Hippocampal formation (tissue), 2 donors: ENCODE data around the gene FGB.

Experiments used
- DNase-seq, 2 donors: peaks; one replicate each; lab custom pipeline; 2025; lab: John Stamatoyannopoulos, UW

The FGB gene

DNA sequence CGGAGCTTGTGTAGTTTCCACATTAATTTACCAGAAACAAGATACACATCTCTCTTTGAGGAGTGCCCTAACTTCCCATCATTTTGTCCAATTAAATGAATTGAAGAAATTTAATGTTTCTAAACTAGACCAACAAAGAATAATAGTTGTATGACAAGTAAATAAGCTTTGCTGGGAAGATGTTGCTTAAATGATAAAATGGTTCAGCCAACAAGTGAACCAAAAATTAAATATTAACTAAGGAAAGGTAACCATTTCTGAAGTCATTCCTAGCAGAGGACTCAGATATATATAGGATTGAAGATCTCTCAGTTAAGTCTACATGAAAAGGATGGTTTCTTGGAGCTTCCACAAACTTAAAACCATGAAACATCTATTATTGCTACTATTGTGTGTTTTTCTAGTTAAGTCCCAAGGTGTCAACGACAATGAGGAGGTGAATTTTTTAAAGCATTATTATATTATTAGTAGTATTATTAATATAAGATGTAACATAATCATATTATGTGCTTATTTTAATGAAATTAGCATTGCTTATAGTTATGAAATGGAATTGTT, at the start of gene FGB:
FGB (plus strand) TSS at position 315 of the 558 bp plus-strand sequence; CDS start at position 323, 8 bp downstream.
- no peak for DNase-seq

GRCh38 chr4:154516318-154517029, 46.3 kb upstream of the FGB start:
- DNase-seq: peak in 1 of 2 donors; percentile 12

GRCh38 chr4:154517591-154517990, 45.2 kb upstream of the FGB start:
- DNase-seq: no peak

DNA sequence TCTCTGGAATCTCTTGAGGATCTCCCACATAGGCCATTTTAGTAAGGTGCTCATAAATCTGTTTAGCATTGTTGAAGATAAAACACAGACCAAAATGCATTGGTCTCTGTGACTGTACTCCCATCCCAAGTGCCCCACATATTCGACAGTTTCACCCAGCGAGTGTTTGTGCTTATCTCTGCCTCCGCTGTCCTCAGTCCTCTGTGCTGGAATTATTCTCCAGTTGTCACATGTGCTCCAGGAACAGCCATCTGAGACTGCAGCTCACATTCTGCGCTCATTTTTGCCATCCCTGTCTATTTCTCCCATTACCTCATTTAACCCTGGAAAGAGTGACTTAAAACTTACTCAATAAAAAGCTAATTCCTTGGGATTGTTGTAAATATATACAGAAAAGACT, 43.6 kb upstream of the FGB start:
- DNase-seq: no peak

DNA sequence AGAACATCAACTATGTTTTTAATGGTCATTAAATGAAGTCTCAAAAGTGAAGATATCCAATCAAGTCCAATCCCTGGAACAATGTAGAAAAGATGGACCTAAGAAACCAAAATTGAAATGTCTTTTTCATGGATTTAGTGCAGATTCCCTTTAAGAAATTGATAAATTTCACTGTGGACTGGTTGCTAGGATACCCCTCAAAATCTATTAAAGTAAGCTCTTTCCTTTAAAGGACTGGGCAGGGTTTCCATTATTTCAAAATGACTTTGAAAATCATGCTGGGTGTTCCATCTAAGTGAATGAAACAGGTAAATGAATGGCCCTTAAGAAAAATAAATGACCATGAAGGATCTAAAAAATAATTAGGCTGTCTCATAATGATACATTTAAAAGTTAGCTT, 41.2 kb upstream of the FGB start:
- DNase-seq: no peak

DNA sequence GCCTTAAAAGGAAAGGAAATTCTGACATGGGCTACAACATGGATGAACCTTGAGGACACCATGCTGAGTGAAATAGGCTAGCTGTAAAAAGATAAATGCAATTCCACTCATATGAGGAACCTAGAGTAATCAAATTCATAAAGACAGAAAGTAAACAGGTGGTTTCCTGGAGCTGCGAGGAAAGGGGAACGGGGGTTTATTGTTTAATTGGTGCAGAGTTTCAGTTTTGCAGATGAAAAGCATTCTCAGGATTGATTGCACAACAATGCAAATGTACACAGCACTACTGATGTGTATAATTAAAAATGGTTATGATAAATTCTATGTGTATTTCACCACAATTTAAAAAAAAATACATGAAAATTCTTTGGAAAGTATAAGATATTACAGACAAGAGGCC, 36.7 kb upstream of the FGB start:
- no peak for DNase-seq

- DNase-seq: no peak
Observed at GRCh38 chr4:154527308-154527707, 35.5 kb upstream of the FGB start.

- DNase-seq: no peak
Observed at GRCh38 chr4:154528869-154529268, 33.9 kb upstream of the FGB start.

DNA sequence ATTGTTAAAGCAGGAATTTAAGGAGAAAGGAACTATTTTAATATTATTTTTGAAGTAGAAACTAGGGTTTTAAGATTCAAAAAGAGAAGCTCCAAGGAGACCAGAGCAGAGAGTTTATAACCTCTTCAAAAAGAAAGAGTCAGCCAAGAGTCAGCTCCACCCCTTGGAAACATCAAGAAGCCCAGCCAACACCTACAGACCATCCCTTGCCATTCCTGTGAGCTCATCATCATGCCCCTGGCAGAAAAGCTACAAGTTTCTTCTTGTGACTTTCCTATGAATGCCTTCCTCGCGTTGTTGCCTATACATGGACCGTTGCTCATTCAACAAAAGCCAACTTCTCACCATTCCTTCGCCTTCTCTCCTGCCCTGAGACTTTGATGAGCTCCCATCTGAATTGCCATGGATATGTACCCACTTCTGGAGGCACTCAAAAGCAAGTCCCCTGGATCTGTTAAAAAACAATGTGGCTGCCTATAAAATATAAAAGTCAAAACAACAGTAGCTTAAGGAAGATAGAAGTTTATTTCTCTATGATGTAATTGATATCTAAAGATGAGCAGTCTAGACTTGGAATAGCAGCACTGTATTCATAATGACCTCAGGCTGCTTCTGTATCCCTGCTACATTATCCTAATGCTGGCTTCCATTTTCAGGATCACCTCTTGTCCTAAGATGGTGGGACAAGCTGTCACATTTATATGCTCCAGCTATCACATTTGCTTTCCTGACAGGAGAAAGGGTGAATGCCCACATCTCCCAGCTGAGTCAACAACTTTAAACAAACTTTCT, 32.9 kb upstream of the FGB start:
- DNase-seq: no peak

GRCh38 chr4:154534296-154534695, 28.5 kb upstream of the FGB start:
- no peak for DNase-seq

- no peak for DNase-seq
Observed at GRCh38 chr4:154542271-154542879, 20.4 kb upstream of the FGB start.

DNA sequence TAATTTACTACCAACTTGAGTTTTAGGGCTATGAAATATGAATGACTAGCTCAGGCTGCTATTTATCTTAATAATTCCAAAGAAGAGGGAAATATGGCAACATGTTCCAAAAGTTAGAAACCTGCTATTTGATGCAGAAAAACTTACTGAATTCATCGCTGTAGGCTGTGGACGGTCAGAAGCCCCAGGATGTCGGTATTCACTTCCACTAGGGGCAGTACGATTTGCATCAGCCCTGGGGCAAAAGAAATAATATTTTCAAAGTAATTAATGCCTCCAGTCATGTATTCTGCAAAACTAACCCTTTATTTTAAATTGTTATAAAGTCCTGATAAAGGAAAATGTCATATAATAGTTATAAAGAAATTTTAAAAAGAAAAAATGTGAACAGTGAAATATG, 17.1 kb upstream of the FGB start:
- DNase-seq: no peak

DNA sequence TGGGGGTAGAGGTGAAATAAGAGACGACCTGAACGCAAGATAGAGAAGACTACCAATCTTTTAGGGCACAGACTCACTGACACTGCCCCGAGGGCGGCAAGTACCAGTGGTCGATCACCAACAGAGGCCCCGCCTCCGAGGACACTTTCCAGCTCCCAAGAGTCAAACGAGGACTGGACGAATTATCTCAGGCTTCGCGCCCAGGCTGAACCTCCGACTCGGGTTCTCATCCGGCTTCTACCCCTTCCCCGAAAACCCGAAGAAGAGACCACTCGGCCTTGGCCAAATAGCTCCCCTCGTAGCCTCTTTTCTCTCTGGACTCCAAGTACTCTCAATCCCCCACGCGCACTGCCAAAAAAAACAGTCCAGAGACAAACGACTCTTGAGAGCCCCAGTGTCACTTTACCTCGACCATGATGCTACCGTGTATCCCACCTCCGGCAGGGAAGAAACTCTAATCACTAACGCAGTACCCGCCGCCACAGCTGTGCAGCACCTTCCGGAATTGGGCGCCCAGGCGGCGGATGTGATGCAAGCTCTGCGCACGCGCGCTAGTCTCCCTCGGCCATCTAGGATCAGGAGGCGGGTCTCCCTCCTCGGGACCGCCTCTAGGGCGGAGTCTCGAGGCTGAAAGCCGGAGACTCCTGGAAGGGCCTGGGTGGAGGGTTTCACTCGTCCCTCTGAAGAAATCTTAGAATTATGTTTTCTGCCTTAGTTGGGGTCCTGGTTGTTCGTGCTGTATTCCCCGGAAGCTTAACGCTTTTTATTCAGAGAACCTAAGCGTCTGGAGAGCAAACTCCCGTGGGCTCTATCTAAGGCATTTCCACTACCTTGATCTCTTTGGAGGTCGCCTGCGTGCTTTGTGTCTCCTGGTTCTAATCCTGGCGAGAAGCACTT, 12.7 kb upstream of the FGB start, which contains the start of gene PLRG1:
PLRG1 (minus strand) TSS at position 507 of the 897 bp plus-strand sequence; CDS start at position 415, 92 bp downstream.
- peak; percentile 95 to 96 for DNase-seq

- DNase-seq: peak; percentile 71 to 72
Observed at GRCh38 chr4:154551872-154552686, 10.7 kb upstream of the FGB start.

GRCh38 chr4:154559141-154559493, 3.7 kb upstream of the FGB start:
- DNase-seq: no peak

- peak in 1 of 2 donors; percentile 2 for DNase-seq
Observed at GRCh38 chr4:154559494-154560418, 3.1 kb upstream of the FGB start.

- DNase-seq: no peak
Observed at GRCh38 chr4:154560419-154560801, 2.4 kb upstream of the FGB start.

- DNase-seq: no peak
Observed at GRCh38 chr4:154560824-154561231, 2.0 kb upstream of the FGB start.

DNA sequence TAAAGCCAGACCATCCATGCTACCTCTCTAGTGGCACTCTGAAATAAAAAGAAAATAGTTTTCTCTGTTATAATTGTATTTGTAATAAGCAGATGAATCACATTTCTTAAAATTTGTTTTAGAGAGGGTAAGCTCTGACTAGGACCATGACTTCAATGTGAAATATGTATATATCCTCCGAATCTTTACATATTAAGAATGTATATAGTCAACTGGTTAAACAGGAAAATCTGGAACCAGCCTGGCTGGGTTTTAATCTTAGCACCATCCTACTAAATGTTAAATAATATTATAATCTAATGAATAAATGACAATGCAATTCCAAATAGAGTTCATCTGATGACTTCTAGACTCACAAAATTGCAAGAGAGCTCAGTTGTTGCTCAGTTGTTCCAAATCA, 1.5 kb downstream of the FGB start:
- no peak for DNase-seq

GRCh38 chr4:154565704-154566103, 2.9 kb downstream of the FGB start:
- no peak for DNase-seq
